Suppressor macrophage (primary cell): Measurements from ENCODE around the gene RAB22A.

ENCODE experiments used
- DNase-seq, 4 experiments: peaks; one replicate each; pipeline ENCODE4 v3.0.0-alpha.2; 2020 to 2022

Gene RAB22A

DNA sequence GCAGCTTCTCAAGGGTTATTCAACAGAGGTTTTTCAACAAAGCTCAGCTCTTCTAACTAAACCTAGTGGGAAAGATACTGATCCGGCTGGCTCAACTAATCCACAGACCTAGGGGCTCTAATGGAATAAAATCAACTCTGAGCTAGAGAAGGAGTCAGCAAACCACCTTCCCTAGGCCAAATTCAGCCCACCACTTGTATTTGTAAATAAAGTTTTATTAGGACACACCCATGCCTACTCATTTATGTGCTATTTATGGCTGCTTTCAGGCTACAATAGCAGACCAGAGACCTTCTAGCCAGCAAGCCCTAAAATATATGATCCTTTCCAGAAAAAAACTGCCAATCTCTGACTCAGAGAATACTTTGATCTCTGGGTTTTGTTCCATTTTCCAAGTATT is 6.0 kb upstream of the RAB22A start:
- no peak for DNase-seq

DNA sequence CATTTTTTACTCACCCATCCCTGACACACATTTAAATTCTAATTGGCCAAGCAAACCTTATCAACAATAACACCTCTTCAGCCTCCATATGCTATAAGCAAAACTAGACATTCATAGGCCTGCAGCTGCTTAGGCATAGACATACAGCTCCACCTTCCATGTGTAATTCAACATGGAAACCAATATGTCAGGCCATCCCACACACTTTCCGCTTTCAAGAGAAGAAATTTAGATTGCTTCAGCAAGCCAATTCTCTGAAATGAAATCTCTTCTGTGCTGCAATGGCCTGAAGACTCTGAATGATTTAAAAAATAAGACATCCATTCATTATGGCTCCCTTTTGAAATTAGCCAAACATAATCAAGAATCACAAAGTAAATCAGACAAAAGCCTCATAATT is 4.5 kb upstream of the RAB22A start:
- DNase-seq = no peak

DNA sequence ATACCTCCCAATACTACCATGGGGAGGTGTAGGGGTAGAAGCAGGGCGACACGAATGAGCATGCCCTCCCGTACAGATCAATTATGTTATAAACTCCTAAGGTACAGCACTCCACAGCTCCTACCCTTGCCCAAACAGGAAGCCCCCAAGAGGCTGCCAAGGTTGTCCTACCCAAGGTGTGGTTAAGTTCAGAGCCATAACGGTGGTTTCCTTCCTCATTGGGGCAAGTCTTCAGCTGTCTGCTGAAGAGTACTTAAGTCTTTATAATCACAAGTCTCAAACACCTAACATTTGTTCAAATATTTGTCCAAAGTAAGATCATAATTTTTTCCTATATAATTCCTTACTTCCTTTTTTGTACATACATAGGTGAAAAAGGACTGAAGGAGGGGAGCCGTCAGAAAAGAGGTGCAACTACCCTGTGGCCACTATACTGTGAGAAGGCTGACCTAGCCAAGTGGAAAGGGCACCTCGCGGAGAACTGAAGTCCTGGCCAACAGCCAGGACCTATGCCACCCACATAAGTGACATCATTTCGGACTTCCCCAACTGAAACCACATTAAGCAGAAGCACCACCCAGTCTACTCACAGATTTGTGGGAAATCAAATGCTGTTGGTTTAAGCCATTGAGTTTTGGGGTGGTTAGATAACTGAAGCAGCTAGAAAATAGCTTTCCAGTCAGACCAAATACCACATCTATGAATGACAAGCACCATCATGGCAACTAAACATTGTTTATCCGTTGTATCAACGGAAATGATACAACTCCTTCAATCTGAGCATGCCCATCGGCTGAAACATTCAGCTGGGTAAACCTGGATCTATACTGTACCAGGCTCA is 2.9 kb upstream of the RAB22A start:
- peak; percentile 91 to 97 (median 94) for DNase-seq

DNA sequence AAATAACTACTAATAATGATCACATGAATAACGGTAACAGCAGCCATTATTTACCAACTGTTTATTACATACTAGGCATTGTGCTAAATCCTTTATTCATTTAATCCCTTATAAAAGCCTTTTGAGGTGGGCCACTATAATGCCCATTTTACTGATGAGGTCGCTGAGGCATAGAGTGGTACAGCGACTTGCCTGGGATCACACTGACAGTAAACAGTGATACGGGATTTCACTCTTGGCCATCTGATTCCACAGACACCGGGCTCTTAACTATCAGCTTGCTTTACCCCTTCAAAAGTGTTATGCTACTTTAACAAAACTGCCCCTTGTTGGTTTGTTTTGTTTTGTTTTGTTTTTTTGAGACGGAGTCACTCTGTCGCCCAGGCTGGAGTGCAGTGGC is 2.2 kb upstream of the RAB22A start:
- DNase-seq = no peak

DNA sequence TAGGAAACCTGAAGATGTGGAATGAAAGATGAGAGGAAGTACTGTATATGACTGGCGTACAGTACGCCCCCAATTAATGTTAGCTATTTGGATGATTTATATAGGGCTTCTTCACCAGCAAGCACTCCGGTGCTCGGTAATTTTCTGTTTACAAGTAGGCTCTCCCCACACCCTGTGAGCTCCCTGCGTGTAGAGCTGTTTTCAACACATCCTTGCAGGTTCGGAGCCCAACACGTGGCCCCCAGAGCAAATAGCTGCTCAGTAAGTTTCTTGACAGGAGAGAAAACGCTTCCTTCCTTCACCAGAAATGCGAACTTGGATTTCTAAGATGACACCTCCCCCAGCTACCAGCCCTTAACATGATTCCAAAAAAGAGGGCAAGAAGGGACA is 1.2 kb upstream of the RAB22A start:
- peak in 1 of 4 experiments; percentile 19 for DNase-seq

DNA sequence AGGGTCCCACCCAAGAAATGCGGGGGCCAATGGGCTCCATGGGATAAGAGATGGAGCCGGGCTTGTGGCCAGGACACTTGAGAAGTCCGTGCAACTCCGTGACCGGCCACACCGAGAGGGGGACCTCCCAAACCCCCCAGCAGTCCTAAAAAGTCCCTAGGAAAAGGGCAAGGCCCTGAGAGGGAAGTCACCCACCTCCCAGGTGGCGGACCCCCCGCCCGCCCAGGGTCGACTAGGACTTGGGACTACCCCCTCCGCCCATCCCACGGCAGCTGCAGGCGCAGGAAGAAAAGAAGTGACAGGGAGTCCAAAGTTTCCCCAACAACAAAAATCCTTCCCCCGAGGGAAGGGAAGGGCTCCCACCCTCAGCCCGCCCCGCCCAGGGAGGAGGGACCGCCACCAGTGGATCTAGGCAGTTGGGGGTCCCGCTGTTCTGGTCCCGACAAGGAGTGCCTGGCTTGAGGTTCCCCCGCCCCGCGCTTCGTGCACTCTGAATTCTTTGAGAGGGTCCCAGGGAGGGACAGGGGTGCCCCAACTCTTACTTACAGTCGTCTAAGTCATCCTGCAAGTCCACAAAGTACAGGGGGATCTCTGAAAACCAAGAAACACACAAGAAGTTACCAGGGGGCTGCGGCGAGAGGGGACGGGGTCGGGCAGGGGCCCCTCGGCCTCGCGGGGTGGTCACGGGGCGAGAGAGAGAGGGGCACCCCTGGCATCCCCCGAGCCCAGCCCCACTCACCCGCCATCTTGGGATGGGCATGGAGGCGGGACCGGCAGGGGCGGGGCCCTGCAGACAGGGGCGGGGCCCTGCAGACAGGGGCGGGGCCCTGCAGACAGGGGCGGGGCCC is 611 bp upstream of the RAB22A start:
- DNase-seq = peak; percentile 53 to 79 (median 64)

DNA sequence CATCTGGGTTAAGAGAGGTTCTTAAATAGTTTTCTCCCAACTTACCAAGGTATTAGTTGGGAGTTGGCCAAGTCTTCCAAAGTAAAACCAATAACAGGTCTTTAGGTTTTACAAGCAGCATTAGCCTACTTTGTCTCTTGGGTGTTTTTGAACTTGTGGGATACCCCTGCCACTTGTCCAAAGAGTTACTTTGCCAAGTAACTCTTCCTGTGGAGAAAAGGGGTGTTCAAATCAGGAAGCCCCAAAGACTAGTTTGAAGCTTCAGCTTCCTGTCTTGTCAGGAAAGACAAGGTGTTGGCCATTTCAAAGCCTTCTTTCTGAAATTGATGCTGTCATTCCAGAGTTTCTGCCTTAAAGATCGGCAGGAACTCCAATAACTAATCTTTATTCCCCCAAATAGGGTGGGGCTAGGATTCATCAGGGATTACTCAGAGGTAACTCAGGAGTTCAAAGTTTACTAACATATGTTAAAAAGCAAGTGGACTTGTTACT is 822 bp downstream of the RAB22A start:
- peak in 2 of 4 experiments; percentile 32 to 41 for DNase-seq

DNA sequence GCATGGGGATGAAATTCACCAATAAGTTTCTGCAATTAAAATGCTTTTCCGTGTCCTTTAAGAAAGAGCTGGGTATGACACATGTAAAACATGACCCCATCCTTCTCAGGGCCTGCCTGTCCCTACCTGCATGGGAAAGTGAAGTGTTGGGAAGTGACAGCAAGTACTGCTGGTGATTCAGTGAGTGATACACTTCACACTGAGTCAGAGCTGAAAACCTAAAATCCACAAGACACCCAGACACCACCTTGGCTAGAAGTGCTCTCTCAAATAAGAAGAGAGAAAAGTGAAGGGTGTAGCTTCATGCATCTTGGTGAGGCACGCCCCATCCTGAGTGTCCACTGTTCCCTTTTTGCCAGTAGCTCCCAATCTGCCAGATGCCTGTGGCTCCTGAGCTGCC is 3.3 kb downstream of the RAB22A start:
- no peak for DNase-seq

DNA sequence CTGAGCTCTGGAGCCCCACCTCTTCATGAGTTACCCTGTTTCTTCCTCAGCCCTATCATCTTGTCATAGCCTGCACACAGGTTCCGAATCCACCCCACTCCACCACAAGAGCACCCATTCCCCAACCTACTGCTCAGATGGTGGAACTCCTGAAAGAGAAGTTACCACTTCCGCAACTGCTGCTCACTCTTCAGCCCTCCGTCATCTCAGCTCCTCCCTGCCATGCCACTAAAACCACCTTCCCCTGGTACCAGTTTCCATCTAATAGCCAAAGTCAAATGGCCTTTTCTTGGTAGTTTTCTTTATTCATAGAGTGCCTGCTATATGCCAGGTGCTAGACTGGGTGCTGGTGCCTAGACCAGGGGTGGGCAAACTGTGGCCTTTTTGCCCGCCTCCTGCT is 3.9 kb downstream of the RAB22A start:
- DNase-seq = peak in 3 of 4 experiments; percentile 37 to 45 (median 41)

DNA sequence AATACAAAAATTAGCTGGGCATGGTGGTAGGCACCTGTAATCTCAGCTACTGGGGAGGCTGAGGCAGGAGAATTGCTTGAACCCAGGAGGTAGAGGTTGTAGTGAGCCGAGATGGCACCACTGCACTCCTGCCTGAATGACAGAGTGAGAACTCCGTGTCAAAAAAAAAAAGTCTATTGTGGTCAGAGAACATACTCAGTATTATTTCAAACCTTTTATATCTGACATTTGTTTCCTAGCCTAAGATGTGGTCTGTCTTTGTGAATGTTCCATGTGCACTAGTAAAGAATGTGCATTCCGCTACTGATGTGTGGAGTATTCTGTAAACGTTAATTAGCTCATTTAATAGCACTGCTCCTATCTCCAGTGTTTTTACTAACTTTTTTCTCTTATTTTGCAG is 11.7 kb downstream of the RAB22A start:
- no peak for DNase-seq

DNA sequence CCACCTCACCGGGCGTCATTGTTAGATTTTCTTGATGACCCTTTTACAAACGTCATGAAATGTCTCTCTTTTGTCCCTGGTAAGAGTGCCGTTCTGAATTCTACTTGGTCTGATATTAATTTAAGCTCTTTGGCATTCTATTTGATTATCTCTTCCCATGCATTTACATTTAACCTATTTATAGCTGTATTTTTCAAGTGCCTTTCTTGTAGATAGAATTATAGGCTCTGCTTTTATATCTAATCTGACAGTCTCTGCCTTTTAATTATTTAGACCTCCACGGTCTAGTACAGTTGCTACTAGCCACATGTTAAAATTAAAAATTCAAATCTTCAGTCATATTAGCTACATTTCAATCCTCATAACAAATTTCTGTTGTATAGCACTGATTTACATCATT is 12.6 kb downstream of the RAB22A start:
- DNase-seq = no peak

DNA sequence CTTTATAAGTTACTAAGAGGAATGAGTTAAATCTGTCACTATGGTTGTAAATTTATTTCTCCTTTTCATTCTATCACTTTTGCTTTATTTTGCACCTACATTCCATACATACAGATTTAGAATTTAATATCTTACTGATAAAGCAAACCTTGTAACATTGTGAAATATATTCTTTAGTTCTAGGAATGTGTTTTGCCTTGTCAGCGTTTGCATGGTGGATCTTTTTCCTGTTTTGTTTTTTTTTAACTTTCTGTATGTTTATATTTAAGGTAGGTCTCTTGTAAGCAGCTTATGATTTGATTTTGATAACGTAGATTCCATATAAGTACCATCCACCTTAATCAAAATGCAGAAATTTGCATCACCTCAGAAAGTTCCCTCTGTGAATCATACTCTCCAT is 16.4 kb downstream of the RAB22A start:
- DNase-seq = no peak

DNA sequence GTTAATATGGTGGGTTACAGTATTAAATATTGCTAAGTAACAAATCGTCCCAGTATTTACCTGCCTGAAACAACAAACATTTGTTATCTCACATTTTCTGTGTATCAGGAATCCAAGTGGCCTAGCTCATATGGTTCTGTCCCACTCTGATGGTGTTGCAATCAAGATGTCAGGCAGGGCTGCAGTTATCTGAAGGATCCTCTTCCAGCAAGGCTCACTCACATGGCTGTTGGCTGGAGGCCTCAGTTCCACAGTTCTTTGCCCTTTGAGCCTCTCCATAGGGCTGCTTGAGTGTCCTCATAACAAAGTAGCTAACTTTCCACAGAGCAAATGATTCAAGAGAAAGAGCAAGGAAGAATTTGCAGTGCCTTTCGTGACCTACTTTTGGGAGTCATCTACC is 17.7 kb downstream of the RAB22A start:
- peak in 2 of 4 experiments; percentile 25 to 30 for DNase-seq

DNA sequence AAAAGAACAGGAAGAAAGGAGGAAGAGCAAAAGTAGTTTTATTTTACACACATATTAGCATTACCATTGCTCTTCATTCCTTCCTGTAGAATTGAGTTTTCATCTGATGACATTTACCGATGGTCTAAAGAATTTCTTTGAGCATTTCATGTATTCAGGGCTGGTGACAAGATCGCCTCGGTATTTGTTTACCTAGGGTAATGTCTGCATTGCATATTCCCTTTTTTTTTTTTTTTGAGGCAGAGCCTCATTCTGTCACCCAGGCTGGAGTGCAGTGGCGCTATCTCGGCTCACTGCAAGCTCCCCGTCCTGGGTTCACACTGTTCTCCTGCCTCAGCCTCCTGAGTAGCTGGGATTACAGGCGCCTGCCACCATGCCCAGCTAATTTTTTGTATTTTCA is 19.3 kb downstream of the RAB22A start:
- no peak for DNase-seq

DNA sequence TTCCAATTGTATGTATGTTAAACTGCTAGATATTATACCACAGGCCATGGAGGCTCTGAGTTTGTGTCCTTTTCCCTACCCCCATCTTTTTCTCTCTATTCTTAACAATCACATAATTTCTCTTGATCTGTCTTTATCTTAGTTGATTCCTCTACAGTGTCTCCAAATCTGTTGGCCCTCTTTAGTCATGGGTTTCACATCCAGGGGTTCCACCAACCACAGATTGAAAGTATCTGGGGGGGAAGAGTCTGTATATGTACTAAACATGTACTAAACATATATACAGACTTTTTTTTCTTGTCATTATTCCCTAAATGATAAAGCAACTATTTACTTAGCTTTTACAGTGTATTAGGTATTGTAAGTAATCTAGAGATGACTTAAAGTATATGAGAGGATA is 20.2 kb downstream of the RAB22A start:
- no peak for DNase-seq

DNA sequence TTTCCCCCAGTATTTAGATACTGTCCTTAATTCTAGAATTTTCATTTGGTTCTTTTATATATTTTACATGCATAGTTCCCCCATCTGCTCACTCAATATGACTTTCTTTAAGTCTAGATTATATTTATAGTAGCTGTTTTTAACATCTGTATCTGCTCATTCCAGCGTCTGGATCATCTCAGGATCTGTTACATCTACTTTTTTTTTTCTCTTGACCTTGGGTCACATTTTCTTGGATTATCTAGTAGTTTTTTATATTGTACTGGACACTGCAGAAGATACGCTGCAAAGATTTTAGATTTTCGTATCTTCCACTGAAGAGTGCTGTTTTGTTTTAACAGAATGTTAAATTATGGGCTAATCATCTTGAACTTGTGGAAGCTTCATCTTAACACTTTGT is 20.7 kb downstream of the RAB22A start:
- no peak for DNase-seq

DNA sequence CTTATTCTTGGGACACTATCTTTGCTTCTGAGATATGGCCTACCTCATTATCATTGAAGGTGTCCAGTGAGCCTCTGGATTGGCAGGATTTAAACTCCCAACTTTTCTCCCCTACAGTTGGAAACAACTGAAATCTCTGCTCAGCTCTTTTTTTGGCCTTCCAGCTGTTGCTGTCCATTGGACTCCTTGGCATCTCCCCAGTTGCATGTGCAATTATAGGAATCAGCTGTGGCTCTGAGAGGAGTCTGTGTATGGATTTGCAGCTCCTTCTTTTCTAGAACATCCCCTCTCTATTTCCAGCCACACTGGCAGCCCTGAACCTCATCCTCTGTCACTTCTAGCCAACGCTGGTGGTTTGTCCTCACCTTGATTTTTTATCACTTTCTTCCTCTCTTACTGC is 21.2 kb downstream of the RAB22A start:
- no peak for DNase-seq

DNA sequence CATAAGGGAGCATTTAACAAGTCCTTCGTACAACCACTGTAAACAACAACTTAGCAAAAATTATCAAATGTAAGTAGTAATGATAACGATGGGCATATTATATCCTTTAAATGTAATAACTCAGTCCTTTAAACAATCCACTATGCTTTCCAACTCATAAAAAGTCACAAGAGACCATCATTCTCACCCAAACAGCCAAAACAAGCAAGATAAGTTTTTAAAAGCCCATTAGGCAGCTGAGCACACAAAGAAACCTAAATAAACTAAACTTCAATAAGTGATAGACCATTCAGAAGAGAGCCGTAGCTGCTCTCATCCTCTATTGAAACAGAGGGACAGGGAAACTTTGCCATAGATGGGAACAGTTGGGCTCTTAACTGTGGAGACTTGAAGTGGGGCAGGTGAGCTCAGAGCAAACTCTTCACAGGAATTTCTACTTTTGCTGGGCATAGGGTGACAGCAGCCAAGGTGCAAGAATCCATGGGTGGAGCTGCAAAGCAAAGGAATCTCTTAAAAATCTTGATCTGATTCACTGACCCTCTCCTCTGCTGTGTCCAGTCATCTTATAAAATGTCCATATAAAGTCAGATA is 22.5 kb downstream of the RAB22A start:
- DNase-seq = no peak

DNA sequence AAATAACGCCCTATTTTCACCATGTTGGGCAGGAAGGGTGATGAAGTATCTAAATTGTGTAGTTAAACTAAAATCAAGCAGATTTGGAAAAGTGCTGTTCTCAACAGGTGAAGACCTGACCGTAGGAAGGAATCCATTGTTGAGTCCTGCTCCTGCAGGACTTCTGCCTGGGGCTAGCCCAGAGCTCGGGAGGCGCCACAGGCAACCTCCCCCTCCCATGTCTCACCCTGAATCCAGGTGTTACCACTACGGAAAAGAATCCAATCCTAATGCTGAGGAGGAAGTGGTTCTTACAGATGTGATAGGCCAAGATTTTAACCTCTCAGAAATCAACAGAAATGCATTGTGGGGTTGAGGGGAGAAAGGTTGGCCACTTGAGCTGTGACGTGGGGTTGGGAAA is 30.2 kb downstream of the RAB22A start:
- DNase-seq = no peak

DNA sequence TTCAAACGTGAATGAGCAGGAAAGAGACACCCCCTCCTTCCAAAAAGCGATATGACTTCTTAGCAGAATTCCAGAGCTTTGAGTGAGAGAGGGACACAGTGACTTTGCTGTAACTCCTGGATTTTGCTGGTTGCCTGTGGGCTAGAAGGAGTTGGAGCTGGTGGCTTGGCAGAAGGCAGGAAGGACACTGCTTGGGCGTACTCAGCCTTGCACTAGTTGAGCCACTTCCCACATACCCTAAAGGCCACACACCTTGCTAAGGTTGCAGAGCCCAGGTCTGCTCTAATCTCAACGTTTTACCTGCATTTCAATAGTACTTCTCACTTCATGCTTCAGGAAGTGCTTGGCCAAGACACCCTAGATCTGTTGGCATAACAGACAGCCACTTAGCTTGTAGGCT is 30.6 kb downstream of the RAB22A start:
- DNase-seq = no peak

DNA sequence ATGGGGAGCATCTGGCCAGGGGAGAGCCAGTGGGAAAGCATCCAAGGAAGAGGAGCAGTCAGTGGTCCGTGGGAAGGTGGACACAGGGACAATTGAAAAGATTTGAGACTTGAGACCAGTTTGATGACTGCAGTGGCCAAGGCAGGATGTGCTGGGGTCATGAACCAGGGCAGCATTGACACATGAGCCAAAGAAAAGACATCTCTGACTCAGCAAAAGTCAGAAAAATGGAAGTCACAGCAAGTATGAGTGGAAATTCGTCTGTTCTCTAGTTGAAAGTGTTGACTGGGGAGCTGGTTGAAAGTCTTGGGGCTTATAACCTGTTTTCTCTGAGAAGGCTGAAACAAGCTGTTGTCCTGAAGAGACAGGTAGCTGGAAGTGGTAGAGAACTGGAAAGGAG is 31.3 kb downstream of the RAB22A start:
- peak in 2 of 4 experiments; percentile 27 to 28 for DNase-seq

DNA sequence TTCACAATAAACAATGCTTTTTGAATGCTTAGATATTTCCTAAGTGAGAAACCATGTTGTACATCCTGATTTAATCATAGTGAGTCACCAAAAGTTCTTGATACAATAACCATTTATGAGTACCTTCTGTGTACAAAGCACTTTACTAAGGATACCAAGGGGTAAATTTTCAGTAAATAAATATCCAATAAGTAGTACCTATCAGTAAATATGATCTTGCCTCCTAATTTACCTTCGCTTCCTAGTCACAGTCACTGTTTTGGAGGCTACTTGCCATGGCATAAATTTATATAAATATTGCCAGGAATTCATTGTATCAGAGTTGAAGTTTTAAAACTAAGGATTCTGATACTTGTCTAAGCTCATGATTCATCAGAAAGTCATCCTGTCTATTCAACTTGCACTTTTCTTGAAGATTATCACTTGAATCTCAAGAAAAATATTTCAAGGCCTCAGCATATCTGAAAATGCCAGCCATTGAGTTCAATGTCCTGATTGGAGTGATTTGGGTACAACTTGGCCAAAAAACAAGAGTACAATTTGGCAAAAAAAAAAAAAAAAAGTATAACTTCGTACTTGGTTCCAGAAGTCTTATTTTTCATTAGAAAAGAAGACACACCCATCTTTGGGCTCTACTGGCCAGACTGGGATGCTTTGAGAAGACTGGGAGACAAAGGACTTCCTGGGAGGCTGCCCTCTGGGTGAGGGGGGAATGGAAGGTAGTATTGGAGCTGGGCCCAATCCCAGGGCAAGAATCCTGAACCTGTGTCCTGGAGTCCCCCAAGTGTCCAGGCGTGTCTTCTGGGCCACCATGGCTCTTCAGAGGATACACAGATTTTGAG is 32.8 kb downstream of the RAB22A start:
- DNase-seq = no peak
